GM21737 (cell line): Measurements from ENCODE around the gene NAPG.
"Not testable (repeated sequence)": the region's sequence is repeated elsewhere in the genome, so short reads cannot be mapped to it uniquely, and the experiment has no call there.

Source experiments
- ATAC-seq: cut with Tn5 transposase; IDR thresholded peaks from one replicate; pipeline ENCODE4 v1.9.1; 2021; ENCODE audit warnings: mild to moderate bottlenecking, moderate library complexity; ENCODE audit not compliant: unreplicated experiment

The NAPG gene

DNA sequence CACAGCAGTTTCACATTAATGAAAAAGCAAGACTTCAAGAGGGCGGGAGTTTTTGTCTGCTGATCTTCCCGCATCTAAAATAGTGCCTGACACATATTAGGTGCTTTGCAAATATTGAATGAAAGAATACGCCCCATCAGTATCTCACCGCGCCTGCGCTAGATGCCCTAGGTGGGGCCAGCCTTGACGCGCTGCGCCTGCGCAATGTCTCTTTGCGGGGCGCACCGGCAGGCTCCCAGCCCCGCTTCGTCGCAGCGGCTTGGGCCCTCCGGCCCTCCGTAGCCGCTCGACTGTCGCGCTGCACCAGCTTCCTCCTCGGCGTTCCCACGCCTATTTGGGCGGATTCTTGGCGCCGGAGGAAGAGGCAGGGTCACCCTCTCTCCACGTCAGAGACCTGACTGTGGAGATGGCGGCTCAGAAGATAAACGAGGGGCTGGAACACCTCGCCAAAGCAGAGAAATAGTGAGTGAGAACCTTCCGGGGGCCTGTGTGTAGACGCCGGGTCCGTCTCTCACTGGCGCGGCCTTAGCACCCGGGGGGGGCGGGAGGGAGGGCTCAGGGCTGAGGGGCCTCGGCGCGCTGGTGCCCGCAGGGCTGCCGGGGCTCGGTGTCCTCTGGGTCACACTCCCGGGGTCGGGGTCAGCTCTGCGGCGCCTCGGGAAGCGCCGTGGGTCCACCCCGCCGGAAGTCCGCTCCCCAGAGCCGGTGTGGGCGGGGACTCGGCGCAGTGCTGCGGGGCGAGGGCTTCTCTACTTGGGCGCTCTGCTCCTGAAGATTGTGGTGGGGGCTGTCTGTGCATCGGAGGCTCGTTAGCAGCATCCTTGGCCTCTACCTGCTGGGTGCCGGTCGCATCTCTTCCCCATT lies at the start of gene NAPG:
NAPG (plus strand) TSS at position 331 of the 864 bp plus-strand sequence; CDS start at position 407, 76 bp downstream.
- peak; percentile 75 for ATAC-seq

DNA sequence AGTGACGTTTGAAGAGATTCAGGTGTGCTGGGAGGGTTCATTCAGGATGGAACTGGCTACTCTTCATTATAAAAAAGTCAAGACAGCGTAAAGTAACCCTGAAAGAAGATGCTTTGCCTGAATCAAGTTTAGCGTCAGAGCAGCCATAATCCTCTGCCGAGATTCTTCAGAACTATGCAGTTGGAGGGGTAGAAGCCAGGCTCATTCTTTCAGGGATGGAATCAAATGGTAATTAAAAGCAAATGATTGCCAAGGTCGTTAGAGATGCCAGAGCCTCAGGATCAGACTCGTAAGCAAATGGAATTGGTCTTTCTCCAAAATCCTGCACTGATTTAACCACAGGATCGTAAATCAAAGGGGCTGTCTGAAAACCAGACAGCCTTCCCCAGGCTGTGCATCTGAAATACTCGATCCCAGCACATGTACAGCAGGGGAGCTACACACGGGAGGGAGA lies 49.5 kb upstream of the NAPG start:
- ATAC-seq, result no peak

DNA sequence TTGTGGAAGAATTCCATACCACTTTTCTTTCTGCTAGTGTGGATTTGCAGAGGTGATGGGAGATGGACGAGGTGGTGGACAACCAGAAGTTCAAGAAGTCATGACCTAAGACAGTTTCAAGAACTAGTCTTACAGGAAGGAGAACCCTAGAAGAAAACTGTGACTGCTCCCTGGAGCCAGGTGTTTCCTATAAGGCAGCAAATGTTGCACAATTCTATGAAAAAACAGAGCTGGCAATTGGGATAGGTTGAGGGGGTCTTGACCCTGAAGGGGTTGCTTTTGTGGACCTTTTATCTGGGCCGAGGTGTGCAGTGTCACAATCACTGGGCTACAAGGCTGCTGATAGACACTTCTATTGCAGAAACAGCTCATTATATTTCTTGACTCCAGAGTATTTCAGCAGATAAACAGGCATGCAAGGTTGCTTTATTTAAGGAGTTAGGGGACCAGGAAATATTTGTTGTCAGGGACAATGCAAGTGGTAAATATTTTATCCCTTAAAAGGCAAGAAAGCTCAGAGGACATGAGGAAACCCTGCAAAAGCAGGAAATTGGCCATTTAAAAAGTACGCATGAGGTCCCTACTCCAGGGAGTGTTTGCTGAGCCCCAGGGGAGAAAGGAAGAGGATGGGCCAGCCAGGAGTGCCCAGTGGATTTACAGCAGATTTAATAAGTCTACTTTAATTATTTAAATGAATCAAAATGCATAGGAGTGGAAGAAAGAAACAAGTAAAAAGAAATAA lies 48.5 kb upstream of the NAPG start:
- no peak for ATAC-seq

DNA sequence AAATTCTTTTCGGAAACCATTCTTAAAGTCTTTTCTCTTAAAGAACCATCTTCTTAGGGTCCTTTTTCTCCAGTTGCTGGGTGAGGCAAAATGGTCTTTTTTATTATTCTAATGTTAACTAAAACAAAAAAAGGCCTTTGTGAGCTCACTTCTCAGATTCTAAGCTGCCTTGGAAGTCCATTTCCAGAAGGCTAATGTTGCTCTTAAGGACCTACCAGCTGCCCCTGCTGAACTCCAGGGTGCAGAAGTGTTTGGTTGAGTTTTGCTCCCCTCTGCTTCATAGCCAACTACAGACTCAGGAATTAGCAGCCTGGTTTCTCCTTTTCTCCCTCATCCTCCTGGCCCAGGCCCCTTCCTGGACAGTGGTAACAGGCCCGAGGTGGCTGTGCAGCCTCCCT lies 48.0 kb upstream of the NAPG start:
- ATAC-seq, result no peak

DNA sequence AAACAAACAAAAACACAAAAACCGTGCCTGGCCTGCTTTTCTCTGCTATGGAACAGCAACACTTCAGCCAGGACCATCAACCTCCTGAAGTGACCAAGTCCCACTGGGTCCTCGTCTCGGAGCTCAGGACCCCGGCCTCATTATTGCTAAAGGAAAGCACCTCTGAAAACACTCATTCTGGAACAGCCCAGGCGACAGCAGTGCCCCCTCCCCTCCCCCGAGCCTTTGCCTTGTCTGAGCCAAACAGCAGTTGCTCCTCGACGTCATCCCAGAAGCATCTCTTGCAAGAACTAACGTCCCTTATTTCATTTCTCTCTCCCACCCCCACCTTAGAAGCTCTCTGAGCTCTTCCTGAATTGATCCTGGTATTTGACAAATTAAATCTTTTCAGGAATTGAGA lies 44.0 kb upstream of the NAPG start:
- no peak for ATAC-seq

DNA sequence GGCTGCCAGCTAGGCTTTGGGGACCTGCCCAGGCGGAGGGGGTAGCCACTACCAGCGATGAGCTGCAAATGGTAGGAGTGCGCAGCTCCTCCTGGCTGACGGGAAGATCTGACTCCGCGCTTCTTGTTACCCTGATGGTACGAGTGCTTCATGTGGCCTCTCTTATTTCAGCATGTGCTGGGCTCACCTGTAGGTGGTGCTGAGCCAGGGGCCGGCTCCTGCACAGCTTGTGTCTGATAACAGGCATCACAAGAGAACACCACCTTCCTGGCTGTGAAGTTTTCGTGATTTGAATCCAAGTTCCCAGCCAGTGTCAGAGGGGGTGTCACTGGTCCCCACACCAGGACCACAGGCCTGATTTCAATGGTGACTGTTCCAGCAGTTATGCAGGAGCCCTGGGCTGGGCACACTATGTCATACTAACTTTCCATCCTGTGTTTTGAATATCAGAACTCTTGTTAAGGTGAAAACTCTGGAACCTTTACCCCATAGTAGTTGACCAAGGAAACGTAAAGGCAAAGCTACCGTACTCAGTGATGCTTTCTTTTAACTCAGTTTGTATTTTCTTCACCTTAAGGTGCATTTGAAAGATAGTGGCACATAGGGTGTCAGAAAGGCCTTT lies 43.4 kb upstream of the NAPG start:
- peak; percentile 9 for ATAC-seq

DNA sequence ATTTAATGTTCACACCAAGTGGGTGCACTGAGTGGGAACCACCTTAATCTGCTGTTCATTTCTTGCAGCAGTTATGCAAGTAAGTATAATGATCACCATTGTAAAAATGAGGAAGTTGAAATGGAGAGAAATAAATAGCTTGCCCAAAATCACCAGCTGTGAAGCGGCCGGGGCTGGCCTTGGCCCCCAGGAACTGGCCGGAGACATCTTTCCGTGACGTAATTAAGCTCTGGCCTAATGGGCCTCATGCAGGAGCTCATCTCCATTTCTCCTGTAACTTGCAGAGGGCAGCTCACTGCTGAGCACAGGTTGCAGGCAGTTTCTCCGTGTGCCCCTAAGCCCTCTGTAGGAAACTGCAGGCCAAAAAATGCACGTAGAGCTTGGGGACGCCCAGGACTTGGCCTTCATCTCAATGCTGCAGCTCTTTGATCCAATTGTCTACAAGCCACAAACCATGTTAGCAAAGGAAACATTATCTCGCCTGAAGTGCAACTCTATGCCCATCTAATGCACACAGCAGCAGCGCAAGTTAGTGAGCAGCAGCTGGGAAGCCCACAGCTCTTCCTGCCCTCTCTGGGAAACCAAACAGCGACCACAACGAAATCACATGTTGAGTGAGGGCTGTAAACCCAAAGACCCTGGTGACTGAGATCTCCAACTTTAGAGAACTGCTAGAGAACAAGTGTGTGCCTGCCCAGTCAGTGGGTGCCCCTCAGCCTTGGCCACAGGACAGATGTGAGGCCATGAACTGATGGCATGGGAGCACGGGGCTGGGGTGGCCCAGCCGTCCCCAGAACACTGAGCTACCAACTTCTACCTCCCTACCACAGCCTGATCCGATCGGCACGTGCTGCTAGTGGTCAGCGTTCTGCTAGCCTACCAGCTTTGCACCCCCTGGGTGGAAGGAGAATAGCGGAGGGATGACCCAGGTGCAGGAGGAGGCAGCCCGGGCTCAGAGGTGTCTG lies 42.6 kb upstream of the NAPG start:
- peak; percentile 68 for ATAC-seq

DNA sequence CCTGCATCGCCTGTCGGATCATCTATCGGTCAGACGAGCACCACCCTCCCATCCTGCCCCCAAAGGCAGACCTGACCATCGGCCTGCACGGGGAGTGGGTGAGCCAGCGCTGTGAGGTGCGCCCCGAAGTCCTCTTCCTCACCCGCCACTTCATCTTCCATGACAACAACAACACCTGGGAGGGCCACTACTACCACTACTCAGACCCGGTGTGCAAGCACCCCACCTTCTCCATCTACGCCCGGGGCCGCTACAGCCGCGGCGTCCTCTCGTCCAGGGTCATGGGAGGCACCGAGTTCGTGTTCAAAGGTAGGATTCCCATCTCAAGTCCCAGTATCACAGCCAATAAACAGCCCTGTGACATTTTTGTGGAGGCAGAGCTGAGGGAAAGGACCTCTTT lies 40.4 kb upstream of the NAPG start:
- ATAC-seq, result no peak

DNA sequence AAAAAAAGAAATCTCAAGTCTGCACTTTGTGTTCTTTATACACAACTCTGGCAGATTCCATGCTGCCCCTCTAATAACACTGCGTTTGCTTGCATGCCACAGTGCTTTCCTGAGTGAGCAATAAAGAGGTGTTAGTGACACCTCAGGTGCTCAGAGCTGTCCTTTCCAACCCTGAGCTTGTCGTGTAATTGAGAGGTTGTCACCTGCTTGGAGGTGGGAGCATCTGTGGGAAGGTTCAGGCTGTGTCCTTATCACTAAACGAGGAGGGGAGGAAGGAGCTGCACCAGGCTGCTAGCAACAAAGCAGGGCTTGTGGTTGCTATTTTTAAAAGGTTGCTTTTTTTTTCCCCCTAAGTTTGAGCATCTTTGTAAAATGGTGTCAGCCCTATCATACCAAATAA lies 39.5 kb upstream of the NAPG start:
- no peak for ATAC-seq

DNA sequence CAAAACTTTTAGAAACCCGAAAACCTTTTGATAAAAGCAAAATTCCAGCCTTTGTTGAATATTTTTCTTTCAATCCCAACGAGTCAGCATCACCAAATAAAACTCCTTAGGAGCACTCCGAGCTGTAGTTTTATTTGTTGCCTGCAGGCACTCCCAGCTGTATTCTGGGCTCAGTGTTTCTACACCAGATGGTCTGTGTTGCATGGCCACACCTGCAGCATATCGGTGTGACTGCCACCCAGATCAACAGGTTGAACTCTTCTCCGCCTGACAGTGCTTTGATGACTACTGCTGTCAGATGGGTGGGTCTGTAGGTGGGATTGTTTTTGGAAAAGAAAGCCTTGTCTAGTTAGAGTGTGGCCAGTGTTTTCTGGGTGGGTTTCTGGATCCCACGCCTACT lies 38.7 kb upstream of the NAPG start:
- ATAC-seq, result no peak

DNA sequence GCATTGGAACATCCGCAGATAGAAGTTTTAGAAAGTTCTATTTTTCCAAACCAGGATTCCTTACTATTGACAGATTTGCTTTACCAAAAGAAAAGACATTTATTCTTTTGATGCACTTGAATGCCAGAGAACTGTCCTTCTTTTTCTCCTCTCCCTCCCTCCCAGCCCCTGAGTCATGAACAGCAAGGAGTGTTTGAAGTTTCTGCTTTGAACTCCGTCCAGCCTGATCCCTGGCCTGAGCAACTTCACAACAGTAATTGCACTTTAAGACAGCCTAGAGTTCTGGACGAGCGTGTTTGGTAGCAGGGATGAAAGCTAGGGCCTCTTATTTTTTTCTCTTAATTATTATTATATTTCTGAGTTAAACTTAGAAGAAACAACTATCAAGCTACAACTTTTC lies 37.8 kb upstream of the NAPG start:
- no peak for ATAC-seq

DNA sequence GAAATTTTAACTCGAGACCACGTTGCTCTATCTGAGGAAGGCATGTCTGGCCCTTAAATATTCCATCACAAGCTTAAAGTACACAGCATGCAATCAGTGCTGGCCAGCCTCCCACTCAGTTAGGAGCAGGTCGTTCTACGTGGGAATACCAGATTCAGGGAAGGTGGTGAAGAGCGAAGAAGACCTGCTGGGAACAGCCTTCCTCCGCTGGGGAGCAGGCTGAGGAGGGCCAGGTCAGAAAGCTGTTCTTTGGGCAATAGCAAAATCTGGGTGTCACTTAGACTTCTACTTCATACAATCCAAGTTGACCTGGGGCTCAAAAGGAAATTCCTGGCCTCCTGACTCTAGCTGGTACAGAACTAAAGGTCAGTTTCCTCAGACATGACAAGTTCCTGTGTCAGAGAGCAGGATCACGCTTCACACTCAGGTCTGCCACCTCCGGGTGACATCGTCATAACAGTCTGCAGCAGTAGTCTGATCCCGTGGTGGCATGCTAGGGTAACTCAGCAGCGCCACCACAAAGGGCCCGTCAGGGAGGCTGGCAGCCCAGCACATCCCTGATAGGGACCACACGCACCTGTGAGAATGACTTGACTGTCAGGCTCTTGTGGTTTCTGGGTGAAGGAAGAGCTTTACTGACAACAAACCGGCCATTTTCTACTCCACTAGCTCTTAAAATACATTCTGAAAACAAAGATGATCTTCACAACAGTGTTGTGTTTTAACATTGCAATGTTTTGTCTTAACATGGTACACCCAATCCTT lies 35.2 kb upstream of the NAPG start:
- peak; percentile 95 for ATAC-seq

DNA sequence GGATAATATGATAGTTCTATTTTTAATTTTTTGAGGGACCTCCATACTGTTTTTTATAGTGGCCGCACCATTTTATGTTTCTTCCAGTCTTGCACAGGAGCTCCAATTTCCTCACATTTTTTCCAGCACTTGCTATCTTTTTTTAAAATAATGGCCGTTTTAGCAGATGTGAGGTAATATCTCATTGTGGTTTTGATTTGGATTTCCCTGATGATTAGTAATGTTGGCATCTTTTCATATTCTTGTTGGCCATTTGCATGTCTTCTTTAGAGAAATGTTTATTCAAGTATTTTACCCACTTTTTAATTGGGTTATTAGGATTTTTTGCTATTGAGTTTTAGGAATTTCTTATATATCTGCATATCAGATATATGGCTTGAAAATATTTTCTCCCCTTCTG lies 29.9 kb upstream of the NAPG start:
- no peak for ATAC-seq

DNA sequence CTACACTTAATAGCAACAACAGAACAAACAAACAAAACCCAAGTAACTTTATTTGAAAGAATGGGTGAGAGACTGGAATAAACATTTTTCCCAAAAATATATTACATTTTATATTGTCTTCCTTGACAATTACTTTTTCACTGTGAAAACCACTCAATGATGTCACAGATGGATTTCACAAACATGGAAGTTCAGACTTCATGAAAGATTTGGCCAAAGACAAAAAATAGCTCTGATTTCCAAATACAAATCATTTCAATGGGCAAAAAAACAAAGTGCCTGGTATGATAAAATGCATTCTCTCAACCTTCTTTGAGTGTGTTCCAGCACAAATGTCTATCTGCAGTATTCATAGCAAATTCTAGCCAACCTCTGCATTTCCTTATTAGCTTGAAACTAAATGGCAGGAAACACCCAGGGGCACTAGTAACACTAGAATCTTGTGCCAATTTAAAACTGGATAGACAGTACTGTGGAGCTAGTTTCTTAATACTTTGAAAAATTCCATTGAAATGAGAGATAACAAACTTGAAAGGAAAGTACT lies 28.5 kb upstream of the NAPG start:
- no peak for ATAC-seq

DNA sequence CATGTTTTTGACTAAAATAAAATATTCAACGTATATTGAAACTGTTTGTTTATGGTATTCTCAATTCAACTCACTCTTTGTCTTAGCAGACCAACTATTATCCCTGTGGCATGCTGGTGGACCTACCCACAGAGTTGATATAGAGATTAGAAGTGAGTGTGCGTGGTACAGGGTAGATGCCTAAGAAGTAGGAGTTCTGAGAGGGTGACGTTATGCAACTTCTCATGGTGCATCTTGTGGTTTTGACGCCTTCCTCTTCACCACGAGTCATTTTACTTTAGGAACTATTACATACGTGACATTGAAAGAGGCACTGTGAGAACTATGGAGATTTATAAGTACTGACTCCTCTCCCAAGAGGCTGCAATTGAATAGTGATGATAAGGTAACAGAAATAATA lies 26.6 kb upstream of the NAPG start:
- ATAC-seq, result no peak

DNA sequence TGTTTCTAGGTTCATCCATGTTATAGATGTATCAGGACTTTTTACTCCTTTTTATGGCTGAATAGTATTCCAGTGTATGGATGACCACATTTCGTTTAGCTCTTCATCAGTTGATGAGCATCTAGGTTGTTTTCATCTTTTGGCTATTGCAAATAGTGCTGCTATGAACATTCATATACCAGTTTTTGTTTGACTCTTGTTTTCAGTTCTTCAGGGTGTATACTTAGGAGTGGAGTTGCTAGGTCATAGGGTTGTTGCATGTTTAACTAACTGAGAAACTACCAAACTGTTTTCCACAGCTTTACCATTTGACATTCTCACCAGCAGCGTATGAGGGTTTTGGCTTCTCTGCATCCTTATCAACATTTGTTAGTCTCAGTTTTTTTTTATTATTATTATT lies 25.8 kb upstream of the NAPG start:
- ATAC-seq, result no peak

DNA sequence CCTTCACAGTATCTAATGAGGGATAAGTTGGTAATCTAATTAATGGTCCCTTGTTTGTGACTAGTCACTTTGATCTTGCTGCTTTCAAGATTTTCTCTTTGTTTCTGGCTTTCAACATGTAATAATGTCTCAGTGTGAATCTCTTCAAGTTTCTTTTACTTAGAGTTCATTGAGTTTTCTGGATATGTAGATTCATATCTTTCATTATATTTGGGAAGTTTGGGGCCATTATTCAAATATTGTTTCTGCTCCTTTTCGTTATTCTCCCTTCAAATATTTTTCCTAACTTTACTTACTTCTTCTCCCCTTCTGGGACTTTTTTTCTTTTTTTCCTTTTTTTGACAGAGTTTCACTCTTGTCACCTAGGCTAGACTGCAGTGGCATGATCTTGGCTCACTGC lies 21.1 kb upstream of the NAPG start:
- ATAC-seq, result no peak

DNA sequence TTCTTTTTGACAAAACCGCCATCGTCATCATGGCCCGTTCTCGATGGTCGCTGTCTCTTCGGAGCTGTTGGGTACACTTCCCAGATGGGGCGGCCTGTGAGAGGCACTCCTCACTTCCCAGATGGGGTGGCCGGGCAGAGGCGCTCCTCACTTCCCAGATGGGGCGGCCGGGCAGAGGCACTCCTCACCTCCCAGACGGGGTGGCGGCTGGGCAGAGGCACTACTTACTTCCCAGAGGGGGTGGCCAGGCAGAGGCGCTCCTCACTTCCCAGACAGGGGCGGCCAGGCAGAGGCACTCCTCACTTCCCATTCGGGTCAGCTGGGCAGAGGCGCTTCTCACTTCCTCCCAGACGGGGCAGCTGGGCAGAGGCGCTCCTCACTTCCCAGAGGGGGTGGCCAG lies 19.9 kb upstream of the NAPG start:
- not testable (repeated sequence) for ATAC-seq

DNA sequence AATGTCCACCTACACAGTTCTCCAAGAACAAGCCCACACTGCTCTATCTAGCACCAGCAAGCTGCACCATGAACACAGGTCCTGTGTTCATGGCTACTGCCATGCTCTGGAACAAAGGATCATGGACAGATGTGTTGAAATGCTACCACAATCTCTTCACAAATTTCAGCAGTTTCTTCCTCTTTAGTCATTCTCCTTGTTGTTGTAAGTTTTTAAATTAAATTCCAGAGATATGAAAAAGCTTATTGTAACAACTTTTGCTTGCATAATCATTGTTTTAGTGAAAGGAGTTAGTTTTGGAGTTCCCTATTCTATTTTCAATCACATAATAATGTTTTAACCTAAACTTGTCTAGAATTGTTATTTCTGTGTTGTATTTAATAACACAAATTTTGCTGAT lies 17.2 kb upstream of the NAPG start:
- ATAC-seq, result no peak

DNA sequence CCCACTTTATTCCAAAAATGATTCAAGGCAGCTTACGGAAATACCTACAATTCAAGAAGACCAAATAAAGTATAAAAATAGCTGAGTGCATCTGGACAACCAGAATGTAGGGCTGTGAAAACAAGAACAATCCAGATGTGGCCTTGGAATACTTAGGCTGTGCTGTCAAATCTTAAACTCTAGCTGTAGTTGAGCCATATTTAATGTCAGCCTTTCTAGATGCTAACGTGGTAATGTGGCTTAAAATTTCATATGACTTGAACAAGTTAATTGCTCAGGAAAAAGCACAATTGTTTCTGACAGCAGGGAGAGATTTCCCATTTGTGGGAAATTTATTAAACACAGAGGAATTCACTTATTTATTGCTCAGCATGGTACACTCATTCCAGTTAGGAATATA lies 14.6 kb upstream of the NAPG start:
- ATAC-seq, result no peak
